GM19328 (cell line): ENCODE results near the gene CCDC142.
"Not testable (repeated sequence)": the region's sequence is repeated elsewhere in the genome, so short reads cannot be mapped to it uniquely, and the experiment has no call there.

Experiments used
- ATAC-seq: cut with Tn5 transposase; IDR thresholded peaks from one replicate; pipeline ENCODE4 v1.9.1; 2021; ENCODE audit warnings: mild to moderate bottlenecking, moderate library complexity; ENCODE audit not compliant: unreplicated experiment

The CCDC142 gene

DNA sequence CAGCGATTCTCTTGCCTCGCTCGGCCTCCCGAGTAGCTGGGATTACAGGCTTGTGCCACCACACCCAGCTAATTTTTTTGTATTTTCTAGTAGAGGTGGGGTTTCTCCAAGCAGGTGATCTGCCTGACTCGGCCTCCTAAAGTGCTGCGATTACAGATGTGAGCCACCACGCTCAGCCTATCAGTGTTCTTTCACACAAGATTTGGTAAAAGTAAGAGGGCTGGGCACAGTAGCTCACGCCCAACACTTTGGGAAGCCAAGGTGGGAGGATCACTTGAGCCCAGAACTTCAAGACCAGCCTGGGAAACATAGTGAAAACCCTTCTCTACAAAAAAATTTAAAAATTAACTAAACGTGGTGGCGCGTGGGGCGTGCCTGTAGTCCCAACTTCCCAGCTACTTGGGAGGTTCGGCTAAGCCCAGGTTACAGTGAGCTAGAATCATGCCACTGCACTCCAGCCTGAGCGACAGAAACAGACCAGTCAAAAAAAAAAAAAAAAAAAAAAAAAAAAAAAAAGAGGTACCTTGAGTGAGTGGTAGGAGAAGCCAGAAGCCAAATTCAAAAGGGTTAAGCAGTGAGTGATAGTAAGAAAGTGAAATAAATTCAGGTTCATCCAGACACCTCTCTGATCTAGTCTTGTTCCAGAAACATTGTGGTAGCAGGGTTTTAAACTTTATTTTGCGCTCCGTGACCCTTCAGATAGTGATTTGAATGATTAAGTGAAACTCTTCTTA is 11.3 kb downstream of the CCDC142 start:
- no peak for ATAC-seq

- not testable (repeated sequence) for ATAC-seq
These were observed 12.1 kb downstream of the CCDC142 start for GRCh38 chr2:74470742-74471141.

- no peak for ATAC-seq
These were observed 18.4 kb downstream of the CCDC142 start for GRCh38 chr2:74464406-74464805.

DNA sequence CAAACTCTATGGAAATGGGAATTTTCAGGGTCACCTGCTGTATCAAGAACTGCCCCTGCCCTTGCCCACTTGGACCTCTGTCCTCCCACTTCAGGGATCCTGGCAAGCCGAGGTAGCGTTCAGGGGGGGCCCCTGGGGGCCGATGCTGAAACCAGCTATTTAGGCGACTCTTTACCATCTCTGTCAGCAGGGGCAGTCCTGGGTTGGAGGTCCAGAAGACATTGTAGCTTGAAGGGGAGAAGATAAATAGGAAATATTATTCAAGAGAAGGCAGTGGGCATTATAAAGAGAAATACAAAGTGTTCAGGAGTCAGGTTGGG is 20.1 kb downstream of the CCDC142 start:
- no peak for ATAC-seq

DNA sequence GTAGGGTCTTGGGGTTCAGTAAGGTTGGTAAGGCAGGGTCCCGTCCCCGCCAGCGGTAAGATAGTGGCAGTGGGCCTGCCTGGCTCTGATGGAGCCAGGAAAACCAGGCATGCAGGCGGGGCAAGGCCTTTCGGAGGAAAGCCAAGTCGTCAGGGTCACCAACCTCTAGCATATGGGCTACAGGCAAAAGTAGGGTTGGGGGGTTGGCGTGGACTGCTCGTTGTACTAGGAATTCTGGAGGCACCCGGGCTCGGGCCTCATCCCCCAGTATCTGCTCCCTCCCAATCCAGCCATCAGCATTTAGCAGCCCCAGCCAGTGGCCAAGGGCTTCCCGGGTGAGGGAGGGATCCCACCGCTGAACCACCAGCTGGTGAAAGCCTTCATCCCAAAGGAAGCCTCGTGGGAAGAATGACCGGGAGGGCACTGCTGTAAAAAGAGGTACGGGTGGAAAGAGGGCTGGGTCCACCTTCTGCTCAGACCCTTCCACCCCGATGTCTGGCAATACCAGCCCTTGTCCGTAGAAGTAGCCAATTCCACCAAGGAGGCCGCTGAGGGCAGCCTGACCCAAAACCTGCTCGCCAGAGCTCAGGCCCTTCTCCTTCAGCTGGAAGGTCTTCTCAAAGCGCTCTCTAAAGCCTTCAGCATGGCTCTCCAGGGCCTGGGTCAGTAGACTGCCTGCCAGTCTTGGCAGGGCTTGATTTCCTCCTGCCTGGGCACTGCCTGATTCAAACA is 20.6 kb downstream of the CCDC142 start:
- no peak for ATAC-seq

DNA sequence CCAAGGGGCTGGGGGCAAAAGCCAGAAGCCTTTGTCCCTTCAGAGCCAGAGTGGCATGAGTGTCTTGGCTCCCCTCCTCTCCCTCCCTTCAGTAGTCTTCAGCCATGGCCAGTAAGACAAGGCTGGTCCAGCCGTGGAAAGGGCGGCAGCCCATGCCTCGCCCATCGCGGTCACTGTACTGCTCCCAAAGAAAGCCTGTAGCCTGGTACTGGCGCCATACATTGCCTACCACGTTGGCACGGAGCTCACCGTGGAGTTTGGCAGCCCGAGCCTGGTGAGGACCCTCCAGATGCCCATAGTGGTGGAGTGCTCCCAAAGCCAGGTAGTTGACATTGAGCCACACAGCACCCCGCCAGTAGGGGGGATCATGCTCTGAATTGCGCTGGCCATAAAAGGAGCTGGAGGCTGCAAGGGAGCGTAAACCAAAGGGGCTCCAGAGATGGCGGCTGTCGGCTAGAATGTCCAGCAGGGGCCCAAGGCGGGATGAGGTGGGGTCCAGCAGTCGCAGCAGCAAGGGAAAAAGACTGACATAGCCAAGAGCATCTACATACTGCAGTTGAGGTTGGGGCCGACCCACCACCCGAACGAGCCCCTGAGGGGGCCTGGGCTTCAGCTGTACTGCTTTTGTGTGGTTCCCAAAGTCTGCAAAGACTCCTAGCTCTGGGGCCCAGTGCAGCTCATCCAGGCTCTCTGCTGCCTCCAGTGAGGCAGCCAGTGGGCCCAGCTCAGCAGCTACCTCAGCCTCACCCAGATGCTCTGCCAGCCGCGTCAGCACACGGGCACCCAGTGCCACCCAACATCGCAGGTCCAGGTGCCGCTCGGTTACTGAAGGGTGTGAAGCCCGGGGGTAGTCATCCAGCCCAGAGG is 21.4 kb downstream of the CCDC142 start:
- ATAC-seq = no peak

GRCh38 chr2:74460187-74460586 is 22.6 kb downstream of the CCDC142 start:
- not testable (repeated sequence) for ATAC-seq

GRCh38 chr2:74459503-74460118 is 23.2 kb downstream of the CCDC142 start:
- not testable (repeated sequence) for ATAC-seq

- no peak for ATAC-seq
These were observed 23.8 kb downstream of the CCDC142 start for GRCh38 chr2:74458938-74459363.

GRCh38 chr2:74458132-74458937 is 24.5 kb downstream of the CCDC142 start, which contains the start of gene WBP1:
Gene WBP1 (plus strand): TSS chr2:74458438. CDS start chr2:74458603, 165 bp downstream.
- peak; percentile 86 for ATAC-seq

DNA sequence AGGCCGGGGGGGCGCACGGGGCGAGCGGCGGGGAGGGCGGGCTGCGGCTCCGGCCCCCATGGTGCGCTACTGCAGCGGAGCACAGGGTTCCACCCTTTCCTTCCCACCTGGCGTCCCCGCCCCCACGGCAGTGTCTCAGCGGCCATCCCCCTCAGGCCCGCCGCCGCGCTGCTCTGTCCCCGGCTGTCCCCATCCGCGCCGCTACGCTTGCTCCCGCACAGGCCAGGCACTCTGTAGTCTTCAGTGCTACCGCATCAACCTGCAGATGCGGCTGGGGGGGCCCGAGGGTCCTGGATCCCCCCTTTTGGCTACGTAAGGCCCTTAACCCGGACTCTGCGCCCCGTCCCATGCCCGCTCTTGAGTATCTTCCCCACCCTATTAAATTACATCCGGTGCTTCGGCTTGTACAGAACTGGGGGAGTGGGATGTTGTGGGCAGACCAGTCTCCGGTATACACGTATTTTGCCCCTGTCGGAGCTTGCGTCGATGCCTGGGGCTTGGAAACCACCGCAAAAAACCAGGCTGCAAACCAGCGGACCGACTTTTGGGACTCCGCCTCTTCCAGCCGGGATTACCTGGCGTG is 25.2 kb downstream of the CCDC142 start:
- ATAC-seq = peak; percentile 19

DNA sequence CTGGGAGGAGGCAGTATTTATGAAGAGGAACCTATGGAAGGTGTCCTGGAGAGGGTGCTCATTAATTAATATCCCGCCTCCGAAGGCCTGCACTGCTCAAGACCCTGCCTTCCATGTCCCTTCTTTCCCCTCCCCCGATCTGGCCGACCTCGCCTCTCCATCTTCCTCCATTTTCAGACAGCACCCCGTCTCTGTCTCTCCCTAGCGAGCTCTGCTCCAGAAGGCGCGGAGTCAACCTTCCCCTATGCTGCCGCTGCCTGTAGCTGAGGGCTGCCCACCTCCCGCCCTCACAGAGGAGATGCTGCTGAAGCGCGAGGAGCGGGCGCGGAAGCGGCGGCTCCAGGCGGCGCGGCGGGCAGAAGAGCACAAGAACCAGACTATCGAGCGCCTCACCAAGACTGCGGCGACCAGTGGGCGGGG is 25.7 kb downstream of the CCDC142 start:
- no peak for ATAC-seq

DNA sequence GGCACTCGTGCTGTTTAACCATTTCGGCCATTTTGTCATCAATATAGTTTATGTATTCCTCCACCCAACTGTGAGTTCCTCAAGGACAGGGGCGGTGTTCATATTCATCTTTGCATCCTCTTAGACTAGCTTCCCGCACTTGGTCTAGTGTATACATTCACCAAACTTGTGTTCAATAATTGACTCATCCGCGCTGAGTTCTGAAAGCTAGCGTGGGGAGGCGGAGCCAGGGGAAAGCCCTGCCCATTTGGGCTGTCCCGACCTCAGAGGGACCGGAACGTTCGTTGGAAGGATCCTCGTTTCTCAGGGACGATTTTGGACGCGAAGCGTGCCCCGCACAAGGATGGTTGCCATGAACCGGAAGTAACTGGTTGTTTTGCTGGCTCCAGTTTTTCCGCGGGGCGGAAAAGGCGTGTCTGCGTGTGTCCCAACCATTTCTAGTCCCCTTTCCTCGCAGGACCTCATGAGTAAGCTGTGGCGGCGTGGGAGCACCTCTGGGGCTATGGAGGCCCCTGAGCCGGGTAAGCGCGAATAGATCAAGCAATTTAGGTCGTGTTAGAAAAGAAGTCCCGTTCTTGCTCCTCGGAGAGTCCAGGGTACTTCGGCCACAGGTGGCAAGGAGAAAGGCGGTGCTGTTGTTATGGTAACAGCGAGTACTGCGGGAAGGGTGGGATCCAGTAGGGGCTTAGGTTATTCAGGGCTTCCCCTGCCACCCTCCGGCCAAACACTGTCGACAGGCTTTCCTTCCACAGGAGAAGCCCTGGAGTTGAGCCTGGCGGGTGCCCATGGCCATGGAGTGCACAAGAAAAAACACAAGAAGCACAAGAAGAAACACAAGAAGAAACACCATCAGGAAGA is 27.9 kb downstream of the CCDC142 start, which contains the start of gene INO80B:
Gene INO80B, plus strand, starts transcription at position 434 of the 858 bp plus-strand sequence. Its CDS starts 30 bp downstream, at position 464.
- ATAC-seq = no peak

DNA sequence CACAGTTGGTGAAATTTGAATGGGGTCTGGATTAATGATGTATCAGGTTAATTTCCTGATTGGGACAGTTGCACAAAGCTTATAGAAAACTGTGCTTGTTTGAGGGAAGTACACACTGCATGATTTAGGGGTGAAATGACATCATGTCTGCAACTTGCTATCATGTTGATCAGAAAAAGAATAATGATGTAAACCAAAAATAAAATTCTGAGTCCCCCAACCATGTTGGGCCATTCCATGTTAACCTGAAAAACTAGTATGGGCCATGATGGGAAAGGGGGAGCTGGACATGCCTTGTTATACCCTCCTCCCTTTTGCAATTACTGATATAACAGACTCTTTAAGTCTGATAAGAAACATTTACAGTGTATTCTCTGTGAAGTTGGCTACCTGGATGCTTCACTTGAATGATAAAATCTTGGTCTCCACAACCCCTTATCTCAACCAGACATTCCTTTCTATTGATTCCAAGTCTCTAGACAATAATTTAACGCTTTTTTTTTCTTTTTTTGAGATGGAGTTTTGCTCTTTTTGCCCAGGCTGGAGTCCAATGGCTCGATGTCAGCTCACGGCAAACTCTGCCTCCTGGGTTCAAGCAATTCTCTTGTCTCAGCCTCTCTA is 32.1 kb downstream of the CCDC142 start:
- ATAC-seq = no peak

GRCh38 chr2:74448771-74449170 is 34.0 kb downstream of the CCDC142 start:
- ATAC-seq = no peak

- ATAC-seq = no peak
These were observed 35.4 kb downstream of the CCDC142 start for GRCh38 chr2:74447230-74447999.

- no peak for ATAC-seq
These were observed 38.1 kb downstream of the CCDC142 start for GRCh38 chr2:74444498-74445318.
